Measurements from ENCODE around the gene RFC2. TPM values are rescaled to one million over a fixed set of nuclear protein-coding genes. Genes with fewer than 3 reads are reported as not detected.

Gene RFC2
- polyA plus RNA-seq, 2 of the 4 experiments (the other 2 are of a cell fraction) = 44.6 to 71.2 TPM

DNA sequence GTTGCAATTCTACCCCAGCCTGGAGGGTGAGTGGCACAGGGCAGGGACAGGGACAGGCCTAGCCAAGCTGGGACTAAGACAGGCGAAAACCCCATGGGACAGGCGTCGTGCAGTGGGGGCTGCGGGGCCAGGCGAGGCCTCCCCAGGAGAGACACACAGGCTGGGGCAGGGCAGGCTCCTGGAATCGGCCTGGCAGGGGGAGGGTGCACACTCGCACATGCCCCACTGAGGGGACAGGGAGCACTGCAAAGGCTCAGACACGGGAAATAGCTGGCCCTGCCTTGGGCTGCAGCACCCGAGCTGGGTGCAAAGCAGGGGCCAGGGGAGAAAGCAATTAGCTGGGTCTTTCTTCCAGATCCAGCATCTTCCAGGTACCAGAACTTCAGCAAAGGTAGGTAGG lies 34.0 kb downstream of the RFC2 start:
- CTCF ChIA-PET = interaction anchor here (1.1 to 28.4 kb wide), 5 partner anchors 9 to 177 kb away, joined by 3 to 684 read pairs (median 4); no protein-coding TSS in a partner anchor
- peak; percentile 34 to 39 for ATAC-seq
- DNase-seq (ENCODE audit: low read depth in 1 of 2, low spot score in 1 of 2) = no peak
- TF ChIP-seq SMC3 (IDR thresholded peaks at IDR 0.05) (no peak), JUNB (IDR thresholded peaks at IDR 0.05) (no peak), FOSL2 (IDR thresholded peaks at IDR 0.05) (no peak), FOSL2 (CRISPR knock-in tag; IDR thresholded peaks at IDR 0.05) (no peak), POLR2AphosphoS2 (conservative IDR thresholded peaks at IDR 0.05; ENCODE audit: low read length) (no peak), ZNF302 (CRISPR knock-in tag; IDR thresholded peaks at IDR 0.05) (no peak), HDAC2 (IDR thresholded peaks at IDR 0.05) (no peak), HOXA7 (CRISPR knock-in tag; IDR thresholded peaks at IDR 0.05) (no peak), GATA3 (IDR thresholded peaks at IDR 0.05; ENCODE audit: borderline replicate concordance) (no peak), FOXS1 (CRISPR knock-in tag; IDR thresholded peaks at IDR 0.05) (no peak), KDM1A (IDR thresholded peaks at IDR 0.05; ENCODE audit: low read depth) (no peak), RFX5 (IDR thresholded peaks at IDR 0.05) (no peak), RNF2 (IDR thresholded peaks at IDR 0.05; ENCODE audit: borderline replicate concordance, low read depth) (no peak), HOXB13 (CRISPR knock-in tag; IDR thresholded peaks at IDR 0.05; ENCODE audit: low read depth) (no peak), MAFK (IDR thresholded peaks at IDR 0.05; ENCODE audit: partially characterized antibody) (no peak), BHLHE40 (IDR thresholded peaks at IDR 0.05; ENCODE audit: low read depth, low read length) (no peak)
- TF ChIP-seq, protein P1, sequence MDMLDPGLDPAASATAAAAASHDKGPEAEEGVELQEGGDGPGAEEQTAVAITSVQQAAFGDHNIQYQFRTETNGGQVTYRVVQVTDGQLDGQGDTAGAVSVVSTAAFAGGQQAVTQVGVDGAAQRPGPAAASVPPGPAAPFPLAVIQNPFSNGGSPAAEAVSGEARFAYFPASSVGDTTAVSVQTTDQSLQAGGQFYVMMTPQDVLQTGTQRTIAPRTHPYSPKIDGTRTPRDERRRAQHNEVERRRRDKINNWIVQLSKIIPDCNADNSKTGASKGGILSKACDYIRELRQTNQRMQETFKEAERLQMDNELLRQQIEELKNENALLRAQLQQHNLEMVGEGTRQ (IDR thresholded peaks at IDR 0.05) = no peak
- TF ChIP-seq, protein P2, sequence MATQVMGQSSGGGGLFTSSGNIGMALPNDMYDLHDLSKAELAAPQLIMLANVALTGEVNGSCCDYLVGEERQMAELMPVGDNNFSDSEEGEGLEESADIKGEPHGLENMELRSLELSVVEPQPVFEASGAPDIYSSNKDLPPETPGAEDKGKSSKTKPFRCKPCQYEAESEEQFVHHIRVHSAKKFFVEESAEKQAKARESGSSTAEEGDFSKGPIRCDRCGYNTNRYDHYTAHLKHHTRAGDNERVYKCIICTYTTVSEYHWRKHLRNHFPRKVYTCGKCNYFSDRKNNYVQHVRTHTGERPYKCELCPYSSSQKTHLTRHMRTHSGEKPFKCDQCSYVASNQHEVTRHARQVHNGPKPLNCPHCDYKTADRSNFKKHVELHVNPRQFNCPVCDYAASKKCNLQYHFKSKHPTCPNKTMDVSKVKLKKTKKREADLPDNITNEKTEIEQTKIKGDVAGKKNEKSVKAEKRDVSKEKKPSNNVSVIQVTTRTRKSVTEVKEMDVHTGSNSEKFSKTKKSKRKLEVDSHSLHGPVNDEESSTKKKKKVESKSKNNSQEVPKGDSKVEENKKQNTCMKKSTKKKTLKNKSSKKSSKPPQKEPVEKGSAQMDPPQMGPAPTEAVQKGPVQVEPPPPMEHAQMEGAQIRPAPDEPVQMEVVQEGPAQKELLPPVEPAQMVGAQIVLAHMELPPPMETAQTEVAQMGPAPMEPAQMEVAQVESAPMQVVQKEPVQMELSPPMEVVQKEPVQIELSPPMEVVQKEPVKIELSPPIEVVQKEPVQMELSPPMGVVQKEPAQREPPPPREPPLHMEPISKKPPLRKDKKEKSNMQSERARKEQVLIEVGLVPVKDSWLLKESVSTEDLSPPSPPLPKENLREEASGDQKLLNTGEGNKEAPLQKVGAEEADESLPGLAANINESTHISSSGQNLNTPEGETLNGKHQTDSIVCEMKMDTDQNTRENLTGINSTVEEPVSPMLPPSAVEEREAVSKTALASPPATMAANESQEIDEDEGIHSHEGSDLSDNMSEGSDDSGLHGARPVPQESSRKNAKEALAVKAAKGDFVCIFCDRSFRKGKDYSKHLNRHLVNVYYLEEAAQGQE (IDR thresholded peaks at IDR 0.05) = no peak
- TF ChIP-seq, protein P3, sequence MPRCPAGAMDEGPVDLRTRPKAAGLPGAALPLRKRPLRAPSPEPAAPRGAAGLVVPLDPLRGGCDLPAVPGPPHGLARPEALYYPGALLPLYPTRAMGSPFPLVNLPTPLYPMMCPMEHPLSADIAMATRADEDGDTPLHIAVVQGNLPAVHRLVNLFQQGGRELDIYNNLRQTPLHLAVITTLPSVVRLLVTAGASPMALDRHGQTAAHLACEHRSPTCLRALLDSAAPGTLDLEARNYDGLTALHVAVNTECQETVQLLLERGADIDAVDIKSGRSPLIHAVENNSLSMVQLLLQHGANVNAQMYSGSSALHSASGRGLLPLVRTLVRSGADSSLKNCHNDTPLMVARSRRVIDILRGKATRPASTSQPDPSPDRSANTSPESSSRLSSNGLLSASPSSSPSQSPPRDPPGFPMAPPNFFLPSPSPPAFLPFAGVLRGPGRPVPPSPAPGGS (IDR thresholded peaks at IDR 0.05) = no peak
- TF ChIP-seq, protein P4, sequence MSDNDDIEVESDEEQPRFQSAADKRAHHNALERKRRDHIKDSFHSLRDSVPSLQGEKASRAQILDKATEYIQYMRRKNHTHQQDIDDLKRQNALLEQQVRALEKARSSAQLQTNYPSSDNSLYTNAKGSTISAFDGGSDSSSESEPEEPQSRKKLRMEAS (IDR thresholded peaks at IDR 0.05) = no peak
- POLR2A ChIA-PET = interaction anchor here (0.6 to 1.3 kb wide), 2 partner anchors 9 to 10 kb away, joined by 3 to 4 read pairs; partner anchors contain the start of gene LAT2
- FAIRE-seq = no peak
- H3K9me3 ChIP-seq = no peaks in the 10 kb centered on the region
- H3K4me1 ChIP-seq = peaks cover 18% of the 10 kb centered on the region
- H3K27ac ChIP-seq = peak overlapping the region; percentile 74 to 83
- no peak overlapping the region for H3K4me3 ChIP-seq
- 71% methylated on average over 7 of the region's 9 CpGs for WGBS (ENCODE audit: missing lambda C conversion rate)
- peak overlapping the region; percentile 56 for H3K4me2 ChIP-seq

DNA sequence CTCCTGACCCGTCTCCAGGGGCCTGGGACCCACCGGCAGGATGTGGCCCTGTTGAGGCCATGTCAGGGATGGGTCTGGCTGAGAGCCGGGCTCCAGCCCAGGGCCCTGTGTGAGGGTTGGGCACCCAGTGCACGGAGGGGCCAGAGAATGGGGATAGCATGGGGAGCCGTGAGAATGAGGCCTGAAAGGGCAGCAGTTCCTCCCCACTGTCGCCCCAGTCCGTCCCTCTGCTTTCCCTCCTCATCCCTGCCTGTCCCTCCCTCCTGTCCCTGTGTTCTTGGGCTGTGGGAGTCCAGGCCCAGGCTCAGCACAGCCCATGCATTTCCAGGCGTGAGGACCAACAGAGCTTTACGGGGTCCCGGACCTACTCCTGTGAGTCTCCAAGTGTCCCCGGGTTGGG lies 34.8 kb downstream of the RFC2 start:
- DNase-seq (ENCODE audit: low read depth in 1 of 2, low spot score in 1 of 2) (no peak), FAIRE-seq (no peak), ATAC-seq (peak; percentile 2 to 18; a peak in 3 of 6 replicates)
- Histone ChIP-seq H3K9me3 (no peaks in the 10 kb centered on the region), H3K4me1 (peaks cover 18% of the 10 kb centered on the region), H3K4me3 (no peak overlapping the region), H3K4me2 (no peak overlapping the region), H3K27ac (peak overlapping the region in 1 of 2 experiments; percentile 83; a peak in 2 of 6 replicates)
- 81% methylated on average over 7 of the region's 11 CpGs for WGBS (ENCODE audit: missing lambda C conversion rate)
- ChIA-PET CTCF (interaction anchor here (0.6 to 28.4 kb wide), 7 partner anchors 10 to 177 kb away, joined by 3 to 684 read pairs (median 4); partner anchors contain the start of gene LAT2), POLR2A (no interaction called here)
- no peak for TF ChIP-seq NFE2L2 (conservative IDR thresholded peaks at IDR 0.05; ENCODE audit: low read length)
- TF ChIP-seq, protein P4 (IDR thresholded peaks at IDR 0.05) = no peak
